Endothelial cell of hepatic sinusoid (primary cell): ENCODE results near the gene ENOX1.

Experiments
- in situ Hi-C: cut with HindIII; loops from 2 replicates; pipeline ENCODE4 v1.10.0; 2017; ENCODE audit warnings: low sequenced_read_pairs

ENOX1 gene

GRCh38 chr13:43401361-43401760 lies 385.4 kb downstream of the ENOX1 start:
- in situ Hi-C loops = no loop called here

- in situ Hi-C loops = no loop called here
Measured at GRCh38 chr13:43397111-43397510, 389.7 kb downstream of the ENOX1 start.

GRCh38 chr13:43391036-43391435 lies 395.7 kb downstream of the ENOX1 start:
- in situ Hi-C loops = no loop called here

GRCh38 chr13:43390619-43391018 lies 396.2 kb downstream of the ENOX1 start:
- in situ Hi-C loops = no loop called here

- in situ Hi-C loops = no loop called here
Measured at GRCh38 chr13:43389983-43390382, 396.8 kb downstream of the ENOX1 start.

GRCh38 chr13:43389573-43389972 lies 397.2 kb downstream of the ENOX1 start:
- in situ Hi-C loops = no loop called here

GRCh38 chr13:43388282-43389034 lies 398.3 kb downstream of the ENOX1 start:
- in situ Hi-C loops = no loop called here

- in situ Hi-C loops = no loop called here
Measured at GRCh38 chr13:43387880-43388279, 398.9 kb downstream of the ENOX1 start.

- in situ Hi-C loops = no loop called here
Measured at GRCh38 chr13:43383498-43384165, 403.1 kb downstream of the ENOX1 start.

GRCh38 chr13:43379738-43380137 lies 407.0 kb downstream of the ENOX1 start:
- in situ Hi-C loops = no loop called here

GRCh38 chr13:43377973-43378372 lies 408.8 kb downstream of the ENOX1 start:
- in situ Hi-C loops = no loop called here

GRCh38 chr13:43377149-43377548 lies 409.6 kb downstream of the ENOX1 start:
- in situ Hi-C loops = no loop called here

- in situ Hi-C loops = no loop called here
Measured at GRCh38 chr13:43376596-43376995, 410.2 kb downstream of the ENOX1 start.

GRCh38 chr13:43375797-43376465 lies 410.8 kb downstream of the ENOX1 start:
- in situ Hi-C loops = no loop called here

- in situ Hi-C loops = no loop called here
Measured at GRCh38 chr13:43374621-43375020, 412.2 kb downstream of the ENOX1 start.

- in situ Hi-C loops = no loop called here
Measured at GRCh38 chr13:43373400-43373799, 413.4 kb downstream of the ENOX1 start.

- in situ Hi-C loops = no loop called here
Measured at GRCh38 chr13:43370842-43371241, 415.9 kb downstream of the ENOX1 start.

- in situ Hi-C loops = no loop called here
Measured at GRCh38 chr13:43369319-43369718, 417.5 kb downstream of the ENOX1 start.

GRCh38 chr13:43368003-43368402 lies 418.8 kb downstream of the ENOX1 start:
- in situ Hi-C loops = no loop called here

- in situ Hi-C loops = no loop called here
Measured at GRCh38 chr13:43365039-43365344, 421.8 kb downstream of the ENOX1 start.

GRCh38 chr13:43364210-43365038 lies 422.3 kb downstream of the ENOX1 start:
- in situ Hi-C loops = no loop called here
